ENCODE results near the gene RBFOX2. TPM values are rescaled to one million over a fixed set of nuclear protein-coding genes. Genes with fewer than 3 reads are reported as not detected.
"Not testable (repeated sequence)": the region's sequence is repeated elsewhere in the genome, so short reads cannot be mapped to it uniquely, and the experiment has no call there.

The RBFOX2 gene
- polyA plus RNA-seq, 3 donors, result 15.2 to 53.4 (median 28.9) TPM

DNA sequence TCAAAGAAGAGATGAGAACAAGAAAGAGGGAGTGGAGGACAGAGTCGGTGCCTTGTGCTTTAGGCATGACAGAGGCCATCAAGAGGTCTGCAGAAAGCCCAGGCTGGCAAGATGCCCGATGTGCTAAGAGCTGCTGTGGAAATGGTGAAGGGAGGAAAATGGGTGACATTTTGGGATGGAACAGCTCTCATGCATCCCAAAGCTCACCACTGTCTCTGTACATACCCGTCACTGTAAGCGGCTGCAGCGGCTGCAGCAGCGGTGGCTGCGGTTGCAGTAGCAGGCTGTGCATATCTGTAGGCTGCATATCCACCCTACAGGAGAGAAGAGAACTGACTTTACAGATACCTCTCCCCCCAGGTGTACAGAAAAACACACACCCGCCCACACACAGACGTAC lies 282.4 kb downstream of the RBFOX2 start:
- H3K27ac ChIP-seq (ENCODE audit: low read depth, low read length), result no peak overlapping the region
- 90 to 95% (median 93%) methylated on average over 9 of the region's 9 CpGs for WGBS, 3 donors

DNA sequence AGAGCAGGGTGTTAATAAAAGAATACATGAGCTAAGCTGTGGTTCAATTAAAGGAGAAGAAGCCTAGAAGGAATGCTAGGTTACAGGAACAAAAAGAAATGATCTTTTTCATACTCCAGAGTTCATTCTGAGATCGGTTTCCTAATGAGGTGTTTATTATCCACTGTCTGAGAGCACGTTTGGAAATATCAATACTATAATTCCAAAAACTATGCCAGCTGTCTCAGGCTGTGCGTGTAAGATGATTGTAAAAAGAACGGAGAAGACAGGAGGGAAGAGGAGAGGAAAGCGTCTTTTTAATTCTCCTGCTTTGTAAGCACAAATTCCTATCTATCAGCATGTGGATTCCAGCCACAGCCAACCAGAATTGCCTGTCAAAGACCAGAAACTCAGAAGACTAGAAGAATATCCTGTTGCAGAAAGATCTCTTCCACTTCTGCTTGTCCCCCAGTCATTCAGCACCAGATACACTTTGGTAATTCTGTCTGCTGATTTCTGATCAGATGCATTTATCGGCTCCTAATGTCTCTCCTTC lies 285.2 kb downstream of the RBFOX2 start:
- 86 to 89% (median 89%) methylated on average over 6 of the region's 6 CpGs for WGBS, 3 donors
- H3K27ac ChIP-seq (ENCODE audit: low read depth, low read length), result no peak overlapping the region

DNA sequence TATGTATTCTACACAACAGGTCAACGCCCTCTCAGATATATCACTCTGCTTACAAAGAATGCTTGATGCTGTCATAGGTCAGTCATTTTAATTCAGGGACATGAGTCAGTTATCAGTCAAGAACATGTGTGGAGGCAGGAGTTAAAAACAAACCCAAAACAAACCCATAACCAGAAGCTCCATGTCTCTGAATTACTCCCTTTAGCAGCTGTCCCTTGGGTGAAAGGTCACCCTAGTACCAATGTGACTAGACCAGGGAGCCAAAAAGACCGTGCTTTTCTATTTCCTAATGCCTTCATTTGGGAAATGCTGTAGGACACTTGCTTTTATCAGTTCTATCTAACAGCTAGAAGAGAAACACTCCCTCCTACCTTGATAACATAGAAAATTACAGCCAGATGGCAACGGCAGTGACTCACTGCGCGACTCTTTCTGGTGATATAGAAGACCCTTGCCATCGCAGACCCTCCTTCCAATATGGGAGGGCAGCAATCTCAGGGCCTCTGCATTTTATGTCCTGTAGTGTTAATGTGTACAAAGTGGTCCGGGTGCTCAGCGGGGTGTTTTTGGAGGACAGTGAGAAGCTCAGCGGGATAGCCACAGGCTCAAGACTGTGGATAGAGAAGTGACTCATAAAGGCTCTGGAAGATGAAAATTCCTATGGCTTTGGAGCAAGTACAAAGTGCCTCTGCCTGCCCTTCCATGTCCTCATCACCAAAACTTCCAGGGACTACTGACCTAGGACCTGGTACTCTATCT lies 286.1 kb downstream of the RBFOX2 start:
- H3K27ac ChIP-seq (ENCODE audit: low read depth, low read length), result no peak overlapping the region
- 87 to 93% (median 90%) methylated on average over 9 of the region's 9 CpGs for WGBS, 3 donors

DNA sequence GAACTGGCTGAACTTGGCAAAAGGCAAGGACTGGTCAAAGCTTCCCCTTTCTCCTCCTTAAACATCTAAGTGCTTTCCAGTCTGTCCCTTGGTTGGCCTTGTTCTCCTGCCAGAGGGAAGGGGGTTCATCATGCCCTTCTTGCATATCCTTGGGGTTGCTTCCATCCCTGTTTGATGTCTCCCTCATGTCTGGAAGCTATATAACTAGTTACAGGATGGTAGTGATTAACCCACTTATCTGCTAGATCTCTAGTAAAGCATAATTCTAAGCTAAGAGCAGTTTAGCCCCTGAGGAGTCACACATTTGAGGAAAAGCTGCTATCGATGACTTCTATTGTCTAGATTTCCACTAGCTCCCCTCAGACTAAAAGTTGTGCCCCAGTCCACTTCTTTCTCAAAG lies 288.0 kb downstream of the RBFOX2 start:
- H3K27ac ChIP-seq (ENCODE audit: low read depth, low read length), result no peak overlapping the region
- 78 to 85% (median 80%) methylated on average over 1 of the region's 1 CpG for WGBS, 3 donors

DNA sequence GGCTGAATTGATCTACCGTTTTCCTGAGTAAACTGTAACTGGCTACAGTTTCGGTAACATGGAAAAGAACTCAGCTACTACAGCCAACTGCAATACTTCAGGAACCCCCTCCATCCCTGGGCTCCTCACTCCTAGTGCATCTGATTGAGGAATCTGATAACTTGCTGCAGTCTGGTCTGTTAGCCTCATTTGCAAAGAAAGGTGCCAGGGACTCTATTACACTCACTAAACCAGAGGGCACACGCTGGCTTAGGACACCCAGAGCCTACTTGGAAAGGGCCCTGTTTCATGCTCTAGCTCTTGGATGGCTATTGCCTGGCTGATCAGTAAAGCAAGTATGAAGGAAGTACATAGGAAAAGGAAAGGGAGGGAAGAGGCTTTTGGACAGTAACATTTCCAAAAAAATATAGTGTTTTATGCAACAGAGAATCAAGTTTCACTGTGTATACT lies 288.7 kb downstream of the RBFOX2 start:
- 73 to 82% (median 77%) methylated on average over 3 of the region's 3 CpGs for WGBS, 3 donors
- H3K27ac ChIP-seq (ENCODE audit: low read depth, low read length), result no peak overlapping the region

DNA sequence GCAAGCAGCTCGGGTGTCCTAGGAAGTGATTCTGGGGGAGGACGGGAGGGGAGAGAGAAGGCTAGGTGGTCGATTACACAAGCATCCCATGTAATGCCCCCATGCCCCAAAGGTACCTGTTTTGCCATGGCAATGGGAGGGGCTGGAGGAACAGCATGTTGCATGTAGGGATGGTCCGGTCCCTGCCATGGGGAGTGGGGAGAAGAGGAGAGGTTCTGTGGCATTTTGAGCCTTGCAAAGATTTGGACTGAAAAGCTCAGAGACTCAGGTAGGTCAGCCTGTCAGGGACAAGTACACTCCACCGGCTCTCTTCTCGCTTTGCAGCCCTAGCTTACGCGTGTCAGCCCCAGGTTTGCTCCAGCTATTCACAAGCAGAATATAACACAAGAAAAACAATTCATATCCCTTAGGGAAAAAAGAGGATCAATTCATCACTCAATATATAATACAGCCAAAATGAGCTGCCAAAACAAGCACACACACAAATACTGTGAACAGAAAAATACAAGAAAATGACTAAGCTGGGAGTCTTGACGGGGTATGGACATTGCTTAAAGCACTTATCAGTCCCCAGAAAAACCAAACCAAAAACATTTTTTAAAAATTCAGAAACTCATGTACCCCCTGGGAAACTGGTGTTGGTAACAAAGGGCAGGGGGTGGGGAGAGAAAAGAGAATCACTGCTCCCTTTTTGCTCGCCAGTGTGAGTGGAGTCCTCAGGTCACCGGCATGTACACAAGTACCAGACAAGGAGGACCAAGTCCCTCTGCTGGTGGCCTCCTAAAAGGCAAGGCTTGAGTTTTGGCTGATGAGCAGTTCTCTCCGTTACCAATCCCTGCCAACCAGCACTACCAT lies 289.3 kb downstream of the RBFOX2 start:
- no peak overlapping the region for H3K27ac ChIP-seq (ENCODE audit: low read depth, low read length)
- 81 to 87% (median 86%) methylated on average over 12 of the region's 12 CpGs for WGBS, 3 donors

DNA sequence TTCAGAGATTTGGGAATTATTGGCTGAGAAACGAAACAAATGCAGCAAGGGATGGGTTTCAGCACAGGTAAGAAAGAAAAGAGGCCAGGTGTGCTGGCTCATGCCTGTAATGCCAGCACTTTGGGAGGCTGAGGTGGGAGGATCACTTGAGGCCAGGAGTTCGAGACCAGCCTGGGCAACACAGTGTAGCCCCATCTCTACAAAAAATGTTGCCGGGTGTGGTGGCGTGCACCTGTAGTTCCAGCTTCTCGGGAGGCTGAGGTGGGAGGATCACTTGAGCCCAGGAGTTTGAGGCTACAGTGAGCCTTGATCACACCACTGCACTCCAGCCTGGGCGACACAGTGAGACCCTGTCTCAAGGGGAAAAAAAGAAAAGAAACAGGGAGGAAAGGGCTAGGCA lies 290.7 kb downstream of the RBFOX2 start:
- H3K27ac ChIP-seq (ENCODE audit: low read depth, low read length), result not testable (repeated sequence)
- 93 to 98% (median 98%) methylated on average over 6 of the region's 6 CpGs for WGBS, 3 donors

DNA sequence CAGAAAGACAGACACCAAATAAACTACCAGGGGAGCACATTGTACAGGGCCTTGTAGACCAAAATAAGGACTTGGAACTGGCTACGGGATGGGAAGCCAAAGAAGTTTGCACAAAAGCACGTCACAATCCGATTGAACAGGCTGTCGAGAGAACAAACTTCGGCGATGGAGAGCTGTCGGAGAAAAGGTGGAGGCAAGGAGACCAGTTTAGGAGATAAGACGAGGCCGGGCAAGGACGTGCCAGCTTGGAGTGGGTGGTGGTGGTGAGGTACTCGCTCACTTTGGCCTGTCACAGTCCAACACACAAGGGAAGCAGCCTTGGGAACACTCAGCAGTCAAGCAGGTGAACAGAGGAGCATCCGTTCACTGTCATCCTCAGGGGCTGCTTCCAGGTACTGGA lies 291.9 kb downstream of the RBFOX2 start:
- WGBS, 3 donors, result 86 to 91% (median 91%) methylated on average over 12 of the region's 12 CpGs
- no peak overlapping the region for H3K27ac ChIP-seq (ENCODE audit: low read depth, low read length)

DNA sequence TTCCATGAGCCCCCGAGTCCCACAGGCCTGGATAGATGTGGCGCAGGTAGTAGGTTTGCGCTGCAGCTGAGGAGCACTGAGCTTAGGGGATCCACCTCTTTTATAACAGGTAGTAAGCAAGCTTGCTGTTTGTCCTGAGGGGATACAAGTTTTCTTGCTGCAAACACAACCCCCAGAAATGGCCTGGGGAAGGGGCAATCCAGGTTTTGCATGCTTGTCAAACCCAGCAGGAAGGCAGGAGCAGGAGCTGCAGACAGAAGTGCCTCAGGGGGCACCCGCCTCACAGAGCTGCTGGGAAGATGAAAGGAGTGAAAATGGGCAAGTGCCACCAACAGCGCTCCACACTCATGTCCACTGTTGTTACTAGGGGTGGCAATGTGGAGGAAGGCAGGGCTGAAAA lies 292.5 kb downstream of the RBFOX2 start:
- 91 to 97% (median 95%) methylated on average over 5 of the region's 5 CpGs for WGBS, 3 donors

DNA sequence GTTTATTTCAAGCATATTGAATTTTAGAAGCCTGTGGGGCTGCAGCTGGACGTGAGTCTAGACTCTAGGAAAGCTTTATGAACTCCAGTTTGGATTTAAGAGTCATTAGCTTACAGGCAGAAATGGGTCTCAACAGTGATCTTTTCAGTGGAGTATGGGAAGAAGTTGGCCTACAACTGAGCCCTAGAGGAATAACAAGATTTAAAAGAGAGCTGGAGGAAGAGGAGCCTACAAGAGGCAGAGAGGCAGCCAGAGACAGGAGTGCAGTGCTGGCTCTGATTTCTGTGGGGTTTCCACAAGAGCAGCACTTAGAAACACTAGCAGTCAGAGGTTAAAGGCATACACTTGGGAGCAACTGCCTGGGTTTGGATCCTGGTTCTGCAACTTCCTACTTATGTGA lies 293.1 kb downstream of the RBFOX2 start:
- no peak overlapping the region for H3K27ac ChIP-seq (ENCODE audit: low read depth, low read length)
- WGBS, 3 donors, result 56 to 93% (median 69%) methylated on average over 1 of the region's 1 CpG

More for the DNA sequence above, 292.5 kb downstream of the RBFOX2 start:
- H3K27ac ChIP-seq (ENCODE audit: low read depth, low read length), result no peak overlapping the region

DNA sequence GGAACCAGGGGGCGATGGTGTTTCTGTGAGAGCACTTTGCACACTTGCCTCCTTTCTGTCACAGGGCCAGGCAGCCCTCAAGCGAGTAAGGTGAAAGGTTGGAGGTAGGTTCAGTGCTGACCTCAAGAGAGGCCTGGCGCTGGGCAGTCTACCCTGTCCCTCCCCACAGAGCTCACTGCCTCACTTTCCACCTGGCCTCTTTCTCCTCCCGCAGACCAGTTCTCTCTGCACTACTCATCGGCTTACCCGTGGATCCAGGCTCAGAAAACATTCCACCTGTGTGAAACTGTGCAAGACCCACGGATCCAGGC lies 294.2 kb downstream of the RBFOX2 start:
- no peak overlapping the region for H3K27ac ChIP-seq (ENCODE audit: low read depth, low read length)
- 77 to 83% (median 81%) methylated on average over 7 of the region's 7 CpGs for WGBS, 3 donors

DNA sequence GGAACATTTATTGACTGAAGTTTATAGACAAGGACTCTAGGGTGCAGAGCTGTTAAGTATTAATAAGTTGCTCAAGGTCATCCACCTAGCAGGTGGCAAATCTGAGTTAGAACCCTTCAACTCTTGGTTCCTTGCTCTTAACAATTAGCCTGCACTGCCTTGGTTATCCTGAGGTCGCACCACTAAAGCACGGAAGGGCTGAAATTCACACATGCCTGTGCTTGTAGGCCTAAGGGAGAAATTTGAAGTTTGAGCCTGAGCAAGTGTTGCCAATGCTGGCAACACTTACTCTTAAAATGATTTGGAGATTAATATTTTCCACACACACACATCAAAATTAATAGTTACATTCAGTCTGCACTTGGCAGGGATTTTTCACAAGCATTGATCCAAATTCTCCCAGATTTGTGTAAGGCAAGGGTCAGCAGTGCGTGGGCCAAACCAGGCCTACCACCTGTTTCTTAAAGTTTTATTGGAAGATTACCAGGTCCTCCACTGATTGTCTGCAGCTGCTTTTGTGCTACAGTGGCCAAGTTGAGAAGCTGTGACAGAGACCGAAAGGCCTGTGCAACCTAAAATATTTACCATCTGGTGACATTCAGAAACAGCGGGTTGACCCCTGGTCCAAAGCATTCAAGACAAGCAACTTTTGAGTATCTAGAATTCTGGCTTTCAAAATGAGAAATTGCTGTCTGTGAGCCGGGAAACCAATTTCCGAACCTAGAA lies 294.7 kb downstream of the RBFOX2 start:
- WGBS, 3 donors, result 28 to 73% (median 63%) methylated on average over 7 of the region's 7 CpGs

DNA sequence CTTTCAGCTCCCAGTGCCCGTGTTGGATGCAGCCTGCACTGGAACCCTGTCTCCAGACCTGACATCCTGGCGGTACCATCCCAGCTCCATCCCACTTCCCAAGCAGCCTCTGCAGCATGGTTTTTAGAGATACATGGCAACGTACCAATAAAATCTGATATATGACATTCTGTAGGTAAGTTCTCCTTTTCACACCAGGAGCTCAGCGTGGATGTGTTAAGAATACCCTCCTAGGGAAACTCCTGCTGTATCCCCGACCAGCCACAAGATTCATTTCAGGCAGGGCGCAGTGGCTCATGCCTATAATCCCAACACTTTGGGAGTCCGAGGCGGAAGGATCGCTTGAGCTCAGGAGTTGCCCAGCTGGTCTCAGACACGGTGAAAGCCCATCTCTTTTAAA lies 295.6 kb downstream of the RBFOX2 start:
- WGBS, 3 donors, result 90 to 92% (median 91%) methylated on average over 10 of the region's 10 CpGs
- no peak overlapping the region for H3K27ac ChIP-seq (ENCODE audit: low read depth, low read length)

More for the DNA sequence above, 294.7 kb downstream of the RBFOX2 start:
- no peak overlapping the region for H3K27ac ChIP-seq (ENCODE audit: low read depth, low read length)

DNA sequence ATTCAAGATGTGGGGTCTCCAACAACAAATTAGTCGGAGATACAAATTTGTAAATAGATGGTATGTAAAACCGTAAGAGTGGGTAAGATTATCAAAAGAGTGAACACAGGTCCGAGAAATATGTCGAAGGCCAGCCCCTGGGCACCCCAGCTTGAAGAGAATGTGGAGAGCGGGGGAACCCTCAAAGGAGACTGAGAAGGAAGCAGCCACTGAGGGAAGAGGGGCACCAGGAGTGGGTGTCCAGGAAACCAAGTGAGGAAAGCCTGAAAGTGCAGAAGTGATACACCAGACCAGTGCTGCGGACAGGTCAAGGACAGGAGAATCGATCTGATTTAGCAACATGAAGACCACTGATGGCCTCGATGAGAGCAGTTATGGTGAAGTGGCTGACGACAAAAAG lies 296.5 kb downstream of the RBFOX2 start:
- H3K27ac ChIP-seq (ENCODE audit: low read depth, low read length), result no peak overlapping the region
- WGBS, 3 donors, result 95 to 98% (median 96%) methylated on average over 9 of the region's 9 CpGs

DNA sequence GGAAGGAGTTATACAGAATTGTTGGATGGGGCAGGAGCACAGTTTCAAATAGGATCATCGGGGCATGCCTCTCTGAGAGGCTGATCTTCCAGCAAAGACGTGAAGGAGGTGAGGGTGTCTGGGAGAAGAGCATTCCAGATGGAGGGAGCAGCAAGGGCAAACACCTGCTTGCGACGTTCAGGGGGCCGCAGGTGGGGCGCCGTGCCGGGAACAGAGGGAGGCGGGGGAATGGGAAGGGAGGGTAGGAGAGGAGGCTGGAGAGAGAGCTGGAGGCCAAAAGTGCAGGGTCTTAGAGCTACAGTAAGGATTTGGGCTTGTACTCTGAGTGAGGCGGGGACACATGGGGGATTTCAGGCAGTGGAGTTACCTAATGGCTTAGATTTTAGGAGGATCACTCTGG lies 297.3 kb downstream of the RBFOX2 start:
- no peak overlapping the region for H3K27ac ChIP-seq (ENCODE audit: low read depth, low read length)
- 80 to 88% (median 82%) methylated on average over 10 of the region's 10 CpGs for WGBS, 3 donors

DNA sequence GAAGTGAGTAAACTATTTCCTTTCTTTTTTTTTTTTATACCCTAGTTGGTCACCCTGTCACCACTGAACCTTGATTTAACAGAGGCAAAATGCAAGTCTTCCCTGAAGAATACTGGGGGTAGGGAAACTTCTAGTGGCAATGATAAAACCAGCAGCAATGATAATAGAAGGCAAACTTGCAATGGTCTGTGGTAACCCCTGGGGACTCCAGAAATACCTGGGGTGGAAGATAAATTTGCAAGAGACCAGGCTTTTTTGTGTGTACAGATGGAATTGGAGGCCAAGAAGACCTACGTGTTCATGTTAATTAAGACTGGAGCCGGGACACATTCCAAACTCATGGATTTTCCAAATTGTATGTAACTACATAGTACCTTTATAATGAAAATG lies 299.3 kb downstream of the RBFOX2 start:
- 94 to 96% (median 94%) methylated on average over 2 of the region's 2 CpGs for WGBS, 3 donors
- H3K27ac ChIP-seq (ENCODE audit: low read depth, low read length), result no peak overlapping the region

DNA sequence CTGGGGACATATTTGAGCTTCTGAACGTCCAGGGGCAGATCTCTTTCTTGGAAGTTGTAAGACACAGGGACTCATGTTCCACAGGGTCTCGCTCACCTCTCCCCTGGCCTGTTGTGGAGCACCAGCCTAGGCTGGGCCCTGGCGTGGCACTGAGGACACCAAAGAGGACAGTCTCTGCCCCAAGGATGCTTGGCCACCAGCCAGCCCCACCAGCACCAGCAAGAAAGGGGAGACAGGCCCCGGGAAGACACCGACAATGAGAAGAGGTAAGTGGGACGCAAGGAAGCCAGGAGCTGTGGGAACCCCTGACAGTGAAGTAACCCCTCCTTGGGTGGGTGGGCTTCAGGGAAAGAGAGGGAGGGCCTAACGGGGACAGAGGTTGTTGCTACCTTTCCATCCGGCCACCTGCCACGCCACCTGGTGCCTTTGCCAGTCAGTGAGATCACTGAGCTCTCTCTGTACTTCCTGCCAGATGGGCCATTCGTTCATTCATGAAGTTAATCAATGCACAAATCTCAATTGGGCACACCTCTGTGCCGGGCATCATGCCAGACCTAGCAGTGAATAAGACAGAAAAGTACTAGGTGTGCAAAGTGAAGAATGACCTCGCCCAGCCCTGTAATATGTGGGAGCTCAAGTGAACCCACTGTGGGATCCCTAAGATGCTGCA lies 299.9 kb downstream of the RBFOX2 start:
- 69 to 86% (median 85%) methylated on average over 12 of the region's 12 CpGs for WGBS, 3 donors
- no peak overlapping the region for H3K27ac ChIP-seq (ENCODE audit: low read depth, low read length)

DNA sequence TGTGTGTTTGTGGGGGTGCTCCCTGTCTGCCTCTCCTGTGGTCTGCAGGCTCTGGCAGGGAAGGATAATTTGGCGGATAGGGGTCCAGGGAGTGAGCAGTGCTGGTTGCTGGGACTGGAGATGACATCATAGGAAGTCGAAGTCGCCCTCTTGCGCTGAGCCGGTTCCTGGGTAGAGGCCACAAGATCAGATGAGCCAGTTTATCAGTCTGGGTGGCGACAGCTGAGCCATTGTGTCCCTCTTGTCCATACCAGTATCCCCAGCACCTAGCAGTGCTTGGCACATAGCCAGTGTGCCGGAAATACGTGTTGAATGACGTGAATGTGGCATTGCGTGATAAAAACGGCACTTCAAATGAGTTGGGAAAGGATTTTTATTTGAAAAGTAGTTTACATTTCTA lies 301.2 kb downstream of the RBFOX2 start:
- 78 to 83% (median 80%) methylated on average over 11 of the region's 11 CpGs for WGBS, 3 donors
- no peak overlapping the region for H3K27ac ChIP-seq (ENCODE audit: low read depth, low read length)
